ENCODE data around the gene LGALS13. TPM values are rescaled to one million over a fixed set of nuclear protein-coding genes. Genes with fewer than 3 reads are reported as not detected.
A peak's percentile ranks its signal among the peaks of the same experiment; 100 is the strongest.
"Not testable (repeated sequence)": the region's sequence is repeated elsewhere in the genome, so short reads cannot be mapped to it uniquely, and the experiment has no call there.

The LGALS13 gene
- total RNA-seq, 1 donor from 2014 or later: not detected

GRCh38 chr19:39623946-39624345 lies 21.6 kb downstream of the LGALS13 start:
- no peak for DNase-seq

GRCh38 chr19:39627631-39628030 lies 25.3 kb downstream of the LGALS13 start:
- DNase-seq: not testable (repeated sequence)

- DNase-seq: no peak
These were observed 28.9 kb downstream of the LGALS13 start for GRCh38 chr19:39631178-39631577.

GRCh38 chr19:39631626-39632025 lies 29.3 kb downstream of the LGALS13 start:
- DNase-seq: no peak

- no peak for DNase-seq
These were observed 35.6 kb downstream of the LGALS13 start for GRCh38 chr19:39637891-39638290.

GRCh38 chr19:39641773-39642172 lies 39.4 kb downstream of the LGALS13 start:
- DNase-seq: no peak

GRCh38 chr19:39643591-39643990 lies 41.3 kb downstream of the LGALS13 start:
- no peak for DNase-seq

GRCh38 chr19:39645800-39646411 lies 43.6 kb downstream of the LGALS13 start:
- DNase-seq: peak; percentile 53

GRCh38 chr19:39647918-39648317 lies 45.6 kb downstream of the LGALS13 start:
- no peak for DNase-seq

GRCh38 chr19:39655613-39656012 lies 53.3 kb downstream of the LGALS13 start, which contains the start of gene LGALS16:
Gene LGALS16 (plus strand): TSS chr19:39655913. CDS start chr19:39655962, 49 bp downstream.
- DNase-seq: no peak

Other genes starting within 250 kb of the LGALS13 start
- gene PAF1, start 211.4 kb upstream of the LGALS13 start, total RNA-seq: 29.5 and 34.2 TPM in 2 replicates
- gene MED29, start 211.1 kb upstream of the LGALS13 start, total RNA-seq: 10.7 and 22.5 TPM in 2 replicates
- gene ZFP36, start 195.7 kb upstream of the LGALS13 start, total RNA-seq: 1.0 and 2.4 TPM in 2 replicates
- gene PLEKHG2, start 189.9 kb upstream of the LGALS13 start, total RNA-seq: 13.6 and 22.1 TPM in 2 replicates
- 49.0 and 115 TPM in 2 replicates for gene RPS16, start 166.6 kb upstream of the LGALS13 start, total RNA-seq
- 35.4 and 67.2 TPM in 2 replicates for gene SUPT5H, start 156.9 kb upstream of the LGALS13 start, total RNA-seq
- gene TIMM50, start 121.7 kb upstream of the LGALS13 start, total RNA-seq: 66.5 and 67.9 TPM in 2 replicates
- gene DLL3, start 103.6 kb upstream of the LGALS13 start, total RNA-seq: 0.17 and 0.28 TPM in 2 replicates
- gene SELENOV, start 87.4 kb upstream of the LGALS13 start, total RNA-seq: not detected in 2 replicates
- gene EID2B, start 69.7 kb upstream of the LGALS13 start, total RNA-seq: 2.2 and 2.7 TPM in 2 replicates
- gene EID2, start 62.4 kb upstream of the LGALS13 start, total RNA-seq: 16.2 and 17.8 TPM in 2 replicates
- gene LGALS16, start 53.4 kb downstream of the LGALS13 start, total RNA-seq: not detected in 2 replicates
- not detected in 2 replicates for gene LGALS14, start 102.0 kb downstream of the LGALS13 start, total RNA-seq
- gene CLC, start 135.5 kb downstream of the LGALS13 start, total RNA-seq: not detected in 2 replicates
- gene LEUTX, start 176.3 kb downstream of the LGALS13 start, total RNA-seq: not detected in 2 replicates
- 21.4 and 37.2 TPM in 2 replicates for gene DYRK1B, start 231.6 kb downstream of the LGALS13 start, total RNA-seq
- gene FBL, start 243.9 kb downstream of the LGALS13 start, total RNA-seq: 141 and 233 TPM in 2 replicates